Stimulated activated memory B cell treated with anti-CD40 and anti-IgM and Interleukin-4, amounts not matched to agents 10 μg/mL and 1 μg/mL and 100 μg/mL, for 72 hours (primary cell): ENCODE results near the gene ZNF865.
A peak's percentile ranks its signal among the peaks of the same experiment; 100 is the strongest.

Experiments
- ATAC-seq: fragments of 150-1000 bp; cut with Tn5 transposase; 2 replicates; pipeline ENCODE4 v1.10.0; 2021
- H3K27ac Mint-ChIP-seq: one replicate; pipeline ENCODE4 v1.8.0; 2022; ENCODE audit warnings: mild to moderate bottlenecking, mixed read lengths
- H3K27me3 Mint-ChIP-seq: one replicate; pipeline ENCODE4 v1.8.0; 2022; ENCODE audit warnings: mixed read lengths
- H3K36me3 Mint-ChIP-seq: one replicate; pipeline ENCODE4 v1.8.0; 2022; ENCODE audit warnings: mixed read lengths
- H3K4me1 Mint-ChIP-seq: one replicate; pipeline ENCODE4 v1.8.0; 2022; ENCODE audit warnings: mixed read lengths
- H3K4me3 Mint-ChIP-seq: one replicate; pipeline ENCODE4 v1.8.0; 2022; ENCODE audit warnings: mild to moderate bottlenecking, moderate library complexity, mixed read lengths
- H3K9me3 Mint-ChIP-seq: one replicate; pipeline ENCODE4 v1.8.0; 2022; ENCODE audit warnings: mixed read lengths

The ZNF865 gene

GRCh38 chr19:55641426-55642152 lies 36.1 kb downstream of the ZNF865 start:
- Mint-ChIP-seq H3K4me3 (peak overlapping the region; percentile 88), H3K27me3 (no peaks in the 10 kb centered on the region), H3K4me1 (peaks cover 64% of the 10 kb centered on the region), H3K27ac (peak overlapping the region; percentile 98), H3K9me3 (no peaks in the 10 kb centered on the region), H3K36me3 (peaks cover 41% of the 10 kb centered on the region)
- no peak for ATAC-seq

- peaks cover 64% of the 10 kb centered on the region for H3K4me1 Mint-ChIP-seq
- H3K27ac Mint-ChIP-seq: peak overlapping the region; percentile 98
- no peaks in the 10 kb centered on the region for H3K27me3 Mint-ChIP-seq
- peaks cover 44% of the 10 kb centered on the region for H3K36me3 Mint-ChIP-seq
- peak overlapping the region; percentile 88 for H3K4me3 Mint-ChIP-seq
- H3K9me3 Mint-ChIP-seq: no peaks in the 10 kb centered on the region
- ATAC-seq: peak; percentile 37
Measured at GRCh38 chr19:55642153-55643002, 36.9 kb downstream of the ZNF865 start.

- ATAC-seq: peak; percentile 65
- Mint-ChIP-seq H3K9me3 (no peaks in the 10 kb centered on the region), H3K4me3 (peak within 1 kb of the TSS; percentile 88), H3K4me1 (peaks cover 58% of the 10 kb centered on the region), H3K27me3 (no peaks in the 10 kb centered on the region), H3K36me3 (peaks cover 37% of the 10 kb centered on the region), H3K27ac (peak within 1 kb of the TSS; percentile 98)
Measured at GRCh38 chr19:55643003-55643886, 37.8 kb downstream of the ZNF865 start, which contains the start of gene ZNF581. Gene ZNF581, plus strand, starts transcription at chr19:55643649. Its CDS starts 923 bp downstream, at chr19:55644572.

- H3K27ac Mint-ChIP-seq: peak overlapping the region; percentile 98
- H3K9me3 Mint-ChIP-seq: no peaks in the 10 kb centered on the region
- ATAC-seq: no peak
- peak overlapping the region; percentile 88 for H3K4me3 Mint-ChIP-seq
- H3K27me3 Mint-ChIP-seq: no peaks in the 10 kb centered on the region
- H3K36me3 Mint-ChIP-seq: peaks cover 38% of the 10 kb centered on the region
- H3K4me1 Mint-ChIP-seq: peaks cover 62% of the 10 kb centered on the region
Measured at GRCh38 chr19:55643887-55644176, 38.4 kb downstream of the ZNF865 start.

- peak overlapping the region; percentile 88 for H3K4me3 Mint-ChIP-seq
- H3K27ac Mint-ChIP-seq: peak overlapping the region; percentile 98
- no peaks in the 10 kb centered on the region for H3K9me3 Mint-ChIP-seq
- ATAC-seq: no peak
- H3K4me1 Mint-ChIP-seq: peaks cover 67% of the 10 kb centered on the region
- H3K27me3 Mint-ChIP-seq: no peaks in the 10 kb centered on the region
- H3K36me3 Mint-ChIP-seq: peaks cover 38% of the 10 kb centered on the region
Measured at GRCh38 chr19:55644191-55644833, 38.9 kb downstream of the ZNF865 start.

- Mint-ChIP-seq H3K4me1 (peaks cover 73% of the 10 kb centered on the region), H3K36me3 (peaks cover 44% of the 10 kb centered on the region), H3K27ac (peak overlapping the region; percentile 98), H3K9me3 (no peaks in the 10 kb centered on the region), H3K4me3 (peak overlapping the region; percentile 88), H3K27me3 (no peaks in the 10 kb centered on the region)
- ATAC-seq: no peak
Measured at GRCh38 chr19:55644842-55645511, 39.5 kb downstream of the ZNF865 start.

GRCh38 chr19:55645512-55645881 lies 40.0 kb downstream of the ZNF865 start:
- ATAC-seq: no peak
- Mint-ChIP-seq H3K9me3 (no peaks in the 10 kb centered on the region), H3K36me3 (peaks cover 49% of the 10 kb centered on the region), H3K27ac (peak overlapping the region; percentile 98), H3K4me1 (peaks cover 73% of the 10 kb centered on the region), H3K4me3 (peak overlapping the region; percentile 88), H3K27me3 (no peaks in the 10 kb centered on the region)

GRCh38 chr19:55646889-55647731 lies 41.7 kb downstream of the ZNF865 start:
- H3K9me3 Mint-ChIP-seq: no peaks in the 10 kb centered on the region
- no peaks in the 10 kb centered on the region for H3K27me3 Mint-ChIP-seq
- H3K27ac Mint-ChIP-seq: peak overlapping the region; percentile 97
- peak; percentile 9 for ATAC-seq
- H3K4me1 Mint-ChIP-seq: peaks cover 73% of the 10 kb centered on the region
- peak overlapping the region; percentile 96 for H3K4me3 Mint-ChIP-seq
- peaks cover 63% of the 10 kb centered on the region for H3K36me3 Mint-ChIP-seq

GRCh38 chr19:55647732-55648584 lies 42.5 kb downstream of the ZNF865 start, which contains the start of gene CCDC106:
Gene CCDC106, plus strand, starts transcription at chr19:55648212. Its CDS starts 835 bp downstream, at chr19:55649047.
- no peaks in the 10 kb centered on the region for H3K27me3 Mint-ChIP-seq

GRCh38 chr19:55648585-55649267 lies 43.3 kb downstream of the ZNF865 start:
- peak overlapping the region; percentile 97 for H3K27ac Mint-ChIP-seq
- no peaks in the 10 kb centered on the region for H3K27me3 Mint-ChIP-seq
- H3K4me3 Mint-ChIP-seq: peak overlapping the region; percentile 95
- no peaks in the 10 kb centered on the region for H3K9me3 Mint-ChIP-seq
- ATAC-seq: no peak
- peaks cover 61% of the 10 kb centered on the region for H3K36me3 Mint-ChIP-seq
- peaks cover 64% of the 10 kb centered on the region for H3K4me1 Mint-ChIP-seq

More at GRCh38 chr19:55647732-55648584, 42.5 kb downstream of the ZNF865 start, which contains the start of gene CCDC106:
- Mint-ChIP-seq H3K9me3 (no peaks in the 10 kb centered on the region), H3K4me3 (peak within 1 kb of the TSS; percentile 96), H3K36me3 (peaks cover 65% of the 10 kb centered on the region), H3K27ac (peak within 1 kb of the TSS; percentile 97), H3K4me1 (peaks cover 72% of the 10 kb centered on the region)
- ATAC-seq: peak; percentile 48

GRCh38 chr19:55649268-55650125 lies 44.0 kb downstream of the ZNF865 start:
- Mint-ChIP-seq H3K4me3 (peak overlapping the region; percentile 95), H3K9me3 (no peaks in the 10 kb centered on the region), H3K36me3 (peaks cover 59% of the 10 kb centered on the region), H3K27me3 (no peaks in the 10 kb centered on the region), H3K4me1 (peaks cover 57% of the 10 kb centered on the region), H3K27ac (peak overlapping the region; percentile 97)
- ATAC-seq: no peak
